ENCODE results near the gene TMEM150C. TPM values are rescaled to one million over a fixed set of nuclear protein-coding genes. Genes with fewer than 3 reads are reported as not detected.

Gene TMEM150C
- total and polyA plus RNA-seq, 2 of the 4 experiments (the other 2 are of a cell fraction), result 0.10 to 0.36 TPM

DNA sequence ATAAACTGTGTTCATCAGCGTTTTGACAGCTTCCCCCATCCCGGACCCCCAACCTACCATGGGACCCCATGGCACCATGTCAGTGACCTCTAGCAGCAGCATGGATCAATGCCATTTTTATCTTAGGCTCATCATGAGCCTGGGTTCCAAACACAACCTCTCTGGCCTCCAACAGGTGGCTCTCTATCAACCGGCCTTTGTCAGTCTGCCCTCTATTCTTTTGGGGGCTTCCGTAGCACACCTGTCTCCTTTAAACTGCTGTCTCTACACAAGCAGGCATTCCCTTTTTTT lies 721 bp upstream of the TMEM150C start:
- ChIA-PET POLR2A (ENCODE audit: unreplicated experiment) (no interaction called here), CTCF (interaction anchor here (1.1 kb wide), 1 partner anchor 17 kb away, joined by 3 read pairs; no protein-coding TSS in a partner anchor)
- in situ Hi-C loops (cut with MboI; ENCODE audit: low sequenced_read_pairs) (no loop called here), dilution Hi-C loops (cut with HindIII; ENCODE audit: low sequenced_read_pairs, unreplicated experiment) (no loop called here), intact Hi-C loops (cut with micrococcal nuclease) (no loop called here)
- Histone ChIP-seq H3K4ac (ENCODE audit: low read depth, low read length) (no peak overlapping the region), H3K27ac (ENCODE audit: insufficient read depth, low read length) (no peak overlapping the region), H3K36me3 (ENCODE audit: control insufficient read depth, insufficient read depth, low read length) (no peaks in the 10 kb centered on the region), H3K4me3 (ENCODE audit: insufficient read depth, low read depth, low read length) (no peak overlapping the region), H3K4me2 (ENCODE audit: low read depth, low read length) (no peak overlapping the region; the same call in 1 of the 2 replicates), H3K9me3 (ENCODE audit: control insufficient read depth, insufficient read depth, low read length) (no peaks in the 10 kb centered on the region; the same call in 1 of the 2 replicates), H3K4me1 (ENCODE audit: control insufficient read depth, insufficient read depth, low read length) (no peaks in the 10 kb centered on the region), H3K9ac (ENCODE audit: low read depth, low read length) (no peak overlapping the region), H2AK9ac (replicated peaks; ENCODE audit: low read depth, low read length, poor library complexity) (no peak overlapping the region), H3K18ac (ENCODE audit: low read depth, low read length) (no peak overlapping the region), H3K14ac (replicated peaks; ENCODE audit: low read depth, low read length) (no peak overlapping the region), H3K79me1 (ENCODE audit: low read depth in 1 of 2, low read length in 2 of 2) (no peaks in the 10 kb centered on the region), H2AFZ (replicated peaks; ENCODE audit: low read length, poor library complexity) (peak overlapping the region; percentile 0), H3K27me3 (ENCODE audit: control insufficient read depth, insufficient read depth, low read length) (peaks cover 46% of the 10 kb centered on the region), H3K23ac (ENCODE audit: low read depth, low read length) (no peak overlapping the region), H2BK20ac (ENCODE audit: low read depth, low read length) (no peak overlapping the region), H4K5ac (ENCODE audit: low read depth, low read length) (no peak overlapping the region), H3K9me1 (ENCODE audit: insufficient read depth, low read length) (no peaks in the 10 kb centered on the region; the same call in 1 of the 2 replicates), H2BK120ac (ENCODE audit: low read depth, low read length) (no peak overlapping the region), H4K20me1 (ENCODE audit: insufficient read depth, low read length) (no peaks in the 10 kb centered on the region), H4K8ac (ENCODE audit: low read depth in 2 of 2, low read length in 2 of 2) (no peak overlapping the region), H4K91ac (ENCODE audit: insufficient read depth, low read depth, low read length) (no peak overlapping the region), H2BK15ac (ENCODE audit: low read depth, low read length) (no peak overlapping the region), H2AK5ac (ENCODE audit: low read depth, low read length) (no peak overlapping the region), H3K56ac (ENCODE audit: extremely low read depth, insufficient read depth, low read length) (no peak overlapping the region), H2BK5ac (ENCODE audit: low read depth, low read length, poor library complexity, severe bottlenecking) (no peak overlapping the region)
- TF ChIP-seq SMC3 (IDR thresholded peaks at IDR 0.05; ENCODE audit: low read depth, low read length) (no peak), CHD1 (IDR thresholded peaks at IDR 0.05; ENCODE audit: low read depth, low read length) (no peak), RAD21 (IDR thresholded peaks at IDR 0.05; ENCODE audit: low read length) (no peak)
- no TSS peak for BruUV-seq (replicated peaks)
- ATAC-seq (ENCODE audit: low read depth), result no peak
- DNase-seq, result no peak
- 68% methylated on average over 3 of the region's 4 CpGs; no CpG with 5 or more reads in 1 of the 2 experiments for WGBS, 2 experiments (ENCODE audit: extremely low coverage in 2 of 2, insufficient read length in 1 of 2)
